ENCODE data around the gene DIAPH3. TPM values are rescaled to one million over a fixed set of nuclear protein-coding genes. Genes with fewer than 3 reads are reported as not detected.

The DIAPH3 gene
- total RNA-seq, 1 experiment from 2014 or later = 11.4 TPM

DNA sequence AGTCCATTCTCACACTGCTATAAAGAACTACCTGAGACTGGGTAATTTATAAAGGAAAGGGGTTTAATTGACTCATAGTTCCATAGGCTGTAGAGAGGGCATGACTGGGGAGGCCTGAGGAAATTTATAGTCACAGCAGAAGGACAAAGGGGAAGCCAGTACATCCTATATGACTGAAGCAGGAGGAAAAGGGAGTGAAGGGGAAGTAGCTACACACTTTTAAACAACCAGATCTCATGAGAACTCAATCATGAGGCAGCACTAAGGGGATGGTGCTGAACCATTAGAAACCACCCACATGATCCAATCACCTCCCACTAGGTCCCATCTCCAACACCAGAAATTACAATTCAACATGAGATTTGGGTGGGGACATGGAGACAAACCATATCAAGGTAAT is 209.1 kb downstream of the DIAPH3 start:
- DNase-seq = no peak
- H3K27me3 Mint-ChIP-seq (ENCODE audit: unreplicated experiment) = no peaks in the 10 kb centered on the region
- BruUV-seq (replicated peaks) = no TSS peak
- no peaks in the 10 kb centered on the region for H3K4me1 Mint-ChIP-seq (ENCODE audit: low read depth, unreplicated experiment)
- no peak overlapping the region for H3K27ac Mint-ChIP-seq (ENCODE audit: unreplicated experiment)
- intact Hi-C loops (cut with micrococcal nuclease; ENCODE audit: unreplicated experiment) = no loop called here
- H3K36me3 Mint-ChIP-seq (ENCODE audit: insufficient read depth, unreplicated experiment) = no peaks in the 10 kb centered on the region
- TF ChIP-seq, protein P1, sequence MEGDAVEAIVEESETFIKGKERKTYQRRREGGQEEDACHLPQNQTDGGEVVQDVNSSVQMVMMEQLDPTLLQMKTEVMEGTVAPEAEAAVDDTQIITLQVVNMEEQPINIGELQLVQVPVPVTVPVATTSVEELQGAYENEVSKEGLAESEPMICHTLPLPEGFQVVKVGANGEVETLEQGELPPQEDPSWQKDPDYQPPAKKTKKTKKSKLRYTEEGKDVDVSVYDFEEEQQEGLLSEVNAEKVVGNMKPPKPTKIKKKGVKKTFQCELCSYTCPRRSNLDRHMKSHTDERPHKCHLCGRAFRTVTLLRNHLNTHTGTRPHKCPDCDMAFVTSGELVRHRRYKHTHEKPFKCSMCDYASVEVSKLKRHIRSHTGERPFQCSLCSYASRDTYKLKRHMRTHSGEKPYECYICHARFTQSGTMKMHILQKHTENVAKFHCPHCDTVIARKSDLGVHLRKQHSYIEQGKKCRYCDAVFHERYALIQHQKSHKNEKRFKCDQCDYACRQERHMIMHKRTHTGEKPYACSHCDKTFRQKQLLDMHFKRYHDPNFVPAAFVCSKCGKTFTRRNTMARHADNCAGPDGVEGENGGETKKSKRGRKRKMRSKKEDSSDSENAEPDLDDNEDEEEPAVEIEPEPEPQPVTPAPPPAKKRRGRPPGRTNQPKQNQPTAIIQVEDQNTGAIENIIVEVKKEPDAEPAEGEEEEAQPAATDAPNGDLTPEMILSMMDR (IDR thresholded peaks at IDR 0.05; ENCODE audit: unreplicated experiment) = no peak
- H3K4me3 Mint-ChIP-seq (ENCODE audit: low read depth, unreplicated experiment) = no peak overlapping the region
- H3K9me3 Mint-ChIP-seq (ENCODE audit: low read depth, unreplicated experiment) = no peaks in the 10 kb centered on the region
- CTCF ChIA-PET = no interaction called here

GRCh38 chr13:59951011-59951410 is 212.7 kb downstream of the DIAPH3 start:
- DNase-seq = no peak
- Mint-ChIP-seq H3K36me3 (ENCODE audit: insufficient read depth, unreplicated experiment) (no peaks in the 10 kb centered on the region), H3K4me1 (ENCODE audit: low read depth, unreplicated experiment) (no peaks in the 10 kb centered on the region), H3K9me3 (ENCODE audit: low read depth, unreplicated experiment) (no peaks in the 10 kb centered on the region), H3K4me3 (ENCODE audit: low read depth, unreplicated experiment) (no peak overlapping the region), H3K27ac (ENCODE audit: unreplicated experiment) (no peak overlapping the region), H3K27me3 (ENCODE audit: unreplicated experiment) (no peaks in the 10 kb centered on the region)
- CTCF ChIA-PET = no interaction called here
- intact Hi-C loops (cut with micrococcal nuclease; ENCODE audit: unreplicated experiment) = no loop called here
- TF ChIP-seq, protein P1 (IDR thresholded peaks at IDR 0.05; ENCODE audit: unreplicated experiment) = no peak
- no TSS peak for BruUV-seq (replicated peaks)

- Mint-ChIP-seq H3K36me3 (ENCODE audit: insufficient read depth, unreplicated experiment) (no peaks in the 10 kb centered on the region), H3K27me3 (ENCODE audit: unreplicated experiment) (no peaks in the 10 kb centered on the region), H3K9me3 (ENCODE audit: low read depth, unreplicated experiment) (no peaks in the 10 kb centered on the region), H3K4me3 (ENCODE audit: low read depth, unreplicated experiment) (no peak overlapping the region), H3K4me1 (ENCODE audit: low read depth, unreplicated experiment) (no peaks in the 10 kb centered on the region), H3K27ac (ENCODE audit: unreplicated experiment) (no peak overlapping the region)
- TF ChIP-seq, protein P1 (IDR thresholded peaks at IDR 0.05; ENCODE audit: unreplicated experiment) = no peak
- no peak for DNase-seq
- CTCF ChIA-PET = no interaction called here
- intact Hi-C loops (cut with micrococcal nuclease; ENCODE audit: unreplicated experiment) = no loop called here
- no TSS peak for BruUV-seq (replicated peaks)
Observed at GRCh38 chr13:59950266-59950665, 213.5 kb downstream of the DIAPH3 start.

- Mint-ChIP-seq H3K27me3 (ENCODE audit: unreplicated experiment) (no peaks in the 10 kb centered on the region), H3K4me1 (ENCODE audit: low read depth, unreplicated experiment) (no peaks in the 10 kb centered on the region), H3K36me3 (ENCODE audit: insufficient read depth, unreplicated experiment) (no peaks in the 10 kb centered on the region), H3K9me3 (ENCODE audit: low read depth, unreplicated experiment) (no peaks in the 10 kb centered on the region), H3K4me3 (ENCODE audit: low read depth, unreplicated experiment) (no peak overlapping the region), H3K27ac (ENCODE audit: unreplicated experiment) (no peak overlapping the region)
- BruUV-seq (replicated peaks) = no TSS peak
- TF ChIP-seq, protein P1 (IDR thresholded peaks at IDR 0.05; ENCODE audit: unreplicated experiment) = no peak
- no peak for DNase-seq
- intact Hi-C loops (cut with micrococcal nuclease; ENCODE audit: unreplicated experiment) = no loop called here
- CTCF ChIA-PET = no interaction called here
Observed at GRCh38 chr13:59948686-59949085, 215.0 kb downstream of the DIAPH3 start.

- Mint-ChIP-seq H3K4me3 (ENCODE audit: low read depth, unreplicated experiment) (no peak overlapping the region), H3K27ac (ENCODE audit: unreplicated experiment) (no peak overlapping the region), H3K9me3 (ENCODE audit: low read depth, unreplicated experiment) (no peaks in the 10 kb centered on the region), H3K4me1 (ENCODE audit: low read depth, unreplicated experiment) (no peaks in the 10 kb centered on the region), H3K27me3 (ENCODE audit: unreplicated experiment) (no peaks in the 10 kb centered on the region), H3K36me3 (ENCODE audit: insufficient read depth, unreplicated experiment) (no peaks in the 10 kb centered on the region)
- TF ChIP-seq, protein P1 (IDR thresholded peaks at IDR 0.05; ENCODE audit: unreplicated experiment) = no peak
- no peak for DNase-seq
- CTCF ChIA-PET = no interaction called here
- intact Hi-C loops (cut with micrococcal nuclease; ENCODE audit: unreplicated experiment) = no loop called here
- no TSS peak for BruUV-seq (replicated peaks)
Observed at GRCh38 chr13:59946944-59947343, 216.8 kb downstream of the DIAPH3 start.

All from Calu3 (cell line).